ENCODE data around the gene TBL1X.
"Not testable (repeated sequence)": the region's sequence is repeated elsewhere in the genome, so short reads cannot be mapped to it uniquely, and the experiment has no call there.

TBL1X gene

GRCh38 chrX:9442056-9442455 is 22.8 kb upstream of the TBL1X start:
- no peak for DNase-seq (ENCODE audit: low read depth)
- no peak overlapping the region for H3K4me3 ChIP-seq (ENCODE audit: low read length)
- no peak for TF ChIP-seq CTCF (conservative IDR thresholded peaks at IDR 0.05; ENCODE audit: low read length)

GRCh38 chrX:9443327-9443726 is 21.5 kb upstream of the TBL1X start:
- no peak for TF ChIP-seq CTCF (conservative IDR thresholded peaks at IDR 0.05; ENCODE audit: low read length)
- H3K4me3 ChIP-seq (ENCODE audit: low read length): no peak overlapping the region
- DNase-seq (ENCODE audit: low read depth): no peak

- DNase-seq (ENCODE audit: low read depth): no peak
- TF ChIP-seq CTCF (conservative IDR thresholded peaks at IDR 0.05; ENCODE audit: low read length): no peak
- no peak overlapping the region for H3K4me3 ChIP-seq (ENCODE audit: low read length)
Measured at GRCh38 chrX:9447906-9448305, 17.0 kb upstream of the TBL1X start.

GRCh38 chrX:9456250-9457074 is 8.4 kb upstream of the TBL1X start:
- no peak for TF ChIP-seq CTCF (conservative IDR thresholded peaks at IDR 0.05; ENCODE audit: low read length)
- peak; percentile 15 for DNase-seq (ENCODE audit: low read depth)
- H3K4me3 ChIP-seq (ENCODE audit: low read length): no peak overlapping the region

- not testable (repeated sequence) for H3K4me3 ChIP-seq (ENCODE audit: low read length); DNase-seq (ENCODE audit: low read depth)
Measured at GRCh38 chrX:9458034-9458433, 6.8 kb upstream of the TBL1X start.

- TF ChIP-seq CTCF (conservative IDR thresholded peaks at IDR 0.05; ENCODE audit: low read length): no peak
Measured at GRCh38 chrX:9458516-9459078, 6.3 kb upstream of the TBL1X start.

GRCh38 chrX:9459186-9459748 is 5.6 kb upstream of the TBL1X start:
- no peak overlapping the region for H3K4me3 ChIP-seq (ENCODE audit: low read length)
- no peak for DNase-seq (ENCODE audit: low read depth)
- no peak for TF ChIP-seq CTCF (conservative IDR thresholded peaks at IDR 0.05; ENCODE audit: low read length)

More at GRCh38 chrX:9458516-9459078, 6.3 kb upstream of the TBL1X start:
- DNase-seq (ENCODE audit: low read depth): no peak
- H3K4me3 ChIP-seq (ENCODE audit: low read length): no peak overlapping the region
